Hematopoietic multipotent progenitor cell treated with erythropoietin and hydrocortisone succinate and interleukin-3 and kit ligand, for 4 days (in vitro differentiated cells): Measurements from ENCODE around the gene TMEM72.

ENCODE experiments used
- DNase-seq: peaks from one replicate; pipeline ENCODE4 v3.0.0-alpha.2; 2015

TMEM72 gene

GRCh38 chr10:44890696-44891563 is 20.2 kb upstream of the TMEM72 start:
- no peak for DNase-seq

- peak; percentile 32 for DNase-seq
These were observed 19.4 kb upstream of the TMEM72 start for GRCh38 chr10:44891721-44892120.

- no peak for DNase-seq
These were observed 17.3 kb upstream of the TMEM72 start for GRCh38 chr10:44893604-44894468.

- DNase-seq, result no peak
These were observed 16.4 kb upstream of the TMEM72 start for GRCh38 chr10:44894691-44895090.

- DNase-seq, result no peak
These were observed 15.9 kb upstream of the TMEM72 start for GRCh38 chr10:44895280-44895679.

- DNase-seq, result no peak
These were observed 14.1 kb upstream of the TMEM72 start for GRCh38 chr10:44897049-44897448.

GRCh38 chr10:44898665-44899064 is 12.5 kb upstream of the TMEM72 start:
- DNase-seq, result no peak

- DNase-seq, result no peak
These were observed 11.6 kb upstream of the TMEM72 start for GRCh38 chr10:44899450-44900080.

- DNase-seq, result no peak
These were observed 8.1 kb upstream of the TMEM72 start for GRCh38 chr10:44902941-44903545.

GRCh38 chr10:44906486-44906885 is 4.7 kb upstream of the TMEM72 start:
- no peak for DNase-seq

GRCh38 chr10:44907556-44907955 is 3.6 kb upstream of the TMEM72 start:
- no peak for DNase-seq

- DNase-seq, result no peak
These were observed 2.9 kb upstream of the TMEM72 start for GRCh38 chr10:44908066-44908749.

GRCh38 chr10:44908936-44909630 is 2.1 kb upstream of the TMEM72 start:
- no peak for DNase-seq

- no peak for DNase-seq
These were observed 1.2 kb upstream of the TMEM72 start for GRCh38 chr10:44909910-44910309.

- DNase-seq, result no peak
These were observed 535 bp upstream of the TMEM72 start for GRCh38 chr10:44910602-44911001.

- DNase-seq, result no peak
These were observed 814 bp downstream of the TMEM72 start for GRCh38 chr10:44911951-44912350.

- DNase-seq, result peak; percentile 98
These were observed 2.4 kb downstream of the TMEM72 start for GRCh38 chr10:44913350-44914081.

GRCh38 chr10:44914891-44915290 is 3.8 kb downstream of the TMEM72 start:
- no peak for DNase-seq

GRCh38 chr10:44916429-44916828 is 5.3 kb downstream of the TMEM72 start:
- no peak for DNase-seq

GRCh38 chr10:44917848-44918247 is 6.7 kb downstream of the TMEM72 start:
- DNase-seq, result no peak

- DNase-seq, result no peak
These were observed 9.1 kb downstream of the TMEM72 start for GRCh38 chr10:44920252-44920651.
